CD4-positive, alpha-beta T cell treated with Interleukin-2 at 100 ng/mL for 4 hours (primary cell): Measurements from ENCODE around the gene MYBPC2.

Source experiments
- DNase-seq: peaks from one replicate; pipeline ENCODE4 v3.0.0-alpha.2; 2020; ENCODE audit warnings: low spot score

Gene MYBPC2

DNA sequence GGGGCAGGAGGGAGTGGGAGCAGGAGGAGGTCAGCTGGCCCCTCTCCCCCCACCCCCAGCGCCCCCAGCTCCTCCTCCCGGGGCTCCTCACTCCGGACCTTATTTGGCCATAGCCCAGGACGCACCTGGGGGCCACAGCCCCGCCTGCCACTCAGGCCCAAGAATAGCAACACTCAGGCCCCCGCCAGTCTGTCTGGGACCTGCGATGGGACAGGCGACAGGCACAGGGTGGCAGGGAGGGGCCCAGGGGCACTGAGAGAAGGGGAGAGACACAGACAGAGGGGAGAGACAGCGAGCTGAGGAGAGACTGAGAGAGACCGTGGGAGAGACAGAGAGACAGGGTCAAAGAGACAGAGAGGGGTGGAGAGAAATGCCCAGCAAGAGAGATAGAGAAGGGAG, 68.1 kb downstream of the MYBPC2 start:
- DNase-seq = no peak

DNA sequence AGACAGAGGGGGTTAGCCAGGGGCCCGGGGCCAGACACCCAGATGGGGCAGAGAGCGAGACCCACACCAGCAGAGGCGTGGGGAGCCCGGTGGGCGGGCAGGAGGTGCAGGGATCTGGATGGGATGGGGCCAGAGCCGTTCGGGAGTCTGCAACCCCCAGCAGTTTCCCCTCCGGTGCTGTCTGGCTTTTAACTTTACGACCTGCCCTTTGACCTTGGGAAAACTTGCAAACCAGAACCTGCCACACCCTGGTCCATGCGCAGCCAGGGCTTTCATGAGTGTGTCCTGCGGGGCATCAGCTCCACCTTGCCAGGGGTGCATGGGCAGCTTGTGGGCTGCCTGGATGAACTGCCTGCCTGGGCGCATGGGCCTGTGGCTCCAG, 68.5 kb downstream of the MYBPC2 start:
- no peak for DNase-seq

DNA sequence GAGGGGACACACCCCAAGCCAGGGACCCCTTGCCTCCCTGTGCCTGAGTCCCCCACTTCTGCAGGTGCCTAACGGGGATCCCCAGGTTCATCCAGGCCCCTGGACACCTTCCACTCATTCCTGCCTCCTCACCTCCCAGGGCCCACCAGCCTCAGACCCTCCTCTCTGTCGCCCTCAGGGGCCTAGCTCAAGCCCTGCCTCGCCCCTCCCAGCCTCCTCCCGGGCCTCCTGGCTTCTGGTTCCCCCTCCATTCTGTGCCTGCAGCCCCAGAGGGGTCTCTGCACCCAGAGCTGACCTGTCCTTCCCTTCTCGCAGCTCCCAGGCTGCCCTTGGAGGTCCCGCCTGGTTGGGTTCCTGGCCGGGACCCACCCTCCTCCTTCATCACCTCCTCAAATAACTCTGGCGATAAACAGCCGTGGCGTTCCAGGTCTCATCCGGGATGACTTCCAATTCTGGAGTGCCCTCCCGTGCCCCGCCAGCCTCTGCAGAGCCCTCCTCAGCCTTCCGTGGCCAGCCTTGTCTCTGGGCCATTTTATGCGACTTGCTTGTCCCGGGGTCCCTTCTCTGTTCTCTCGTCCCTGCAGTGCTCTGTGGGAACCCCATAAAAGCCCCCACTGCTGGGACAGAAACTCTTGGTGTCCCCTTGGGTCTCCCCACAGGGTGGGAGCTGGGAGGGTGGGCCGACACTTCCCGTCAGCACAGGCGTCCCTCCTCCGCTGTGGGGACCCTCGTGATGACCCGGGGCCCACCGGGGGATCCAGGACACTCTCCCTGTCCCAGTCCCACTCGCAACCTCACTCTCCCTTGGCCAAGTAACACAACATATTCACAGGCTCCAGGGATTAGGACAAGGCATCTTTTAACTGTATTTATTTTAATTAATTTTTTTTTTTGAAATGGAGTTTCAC, 69.1 kb downstream of the MYBPC2 start:
- no peak for DNase-seq

GRCh38 chr19:50505856-50506611, 73.3 kb downstream of the MYBPC2 start:
- no peak for DNase-seq

DNA sequence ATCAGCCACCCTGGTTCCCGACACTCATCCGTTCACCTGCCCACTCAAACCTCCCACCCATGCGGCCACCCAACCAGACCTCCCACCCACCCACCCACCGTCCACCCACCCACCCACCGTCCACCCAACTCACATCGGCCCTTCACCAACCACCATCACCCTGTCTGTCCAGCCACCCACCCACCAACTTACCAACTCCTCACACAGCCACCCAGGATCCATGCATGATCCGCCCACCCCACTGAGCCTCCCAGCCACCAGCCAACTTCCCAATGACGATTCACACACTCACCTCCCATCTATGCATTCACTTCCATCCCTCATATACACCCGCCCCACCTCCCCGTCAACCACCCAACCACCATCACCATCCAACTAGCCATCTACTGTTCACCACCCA, 74.0 kb downstream of the MYBPC2 start:
- no peak for DNase-seq

DNA sequence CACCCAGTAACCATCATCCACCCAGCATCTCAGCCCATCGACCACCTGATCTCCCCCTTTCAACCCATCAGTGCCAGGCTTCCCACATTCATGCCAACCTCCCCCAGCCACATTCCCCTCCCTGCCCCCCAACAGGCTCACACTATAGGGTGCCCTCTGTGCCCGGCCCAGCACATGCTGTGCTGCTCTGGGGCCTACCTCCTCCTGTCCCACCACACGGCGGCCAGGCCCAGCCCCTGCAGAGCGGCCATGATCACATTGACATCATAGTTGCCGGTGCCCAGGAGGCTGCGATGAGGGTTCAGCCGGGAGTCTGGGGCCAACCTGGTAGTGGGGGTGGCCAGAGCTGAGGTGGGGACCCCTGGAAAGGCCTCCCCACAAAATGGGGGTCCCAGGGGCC, 74.7 kb downstream of the MYBPC2 start:
- no peak for DNase-seq

- DNase-seq = no peak
These were observed 76.1 kb downstream of the MYBPC2 start for GRCh38 chr19:50508843-50509190.

GRCh38 chr19:50509366-50509765, 76.7 kb downstream of the MYBPC2 start:
- no peak for DNase-seq

GRCh38 chr19:50510121-50510670, 77.5 kb downstream of the MYBPC2 start:
- DNase-seq = no peak

- no peak for DNase-seq
These were observed 78.0 kb downstream of the MYBPC2 start for GRCh38 chr19:50510700-50511068.

GRCh38 chr19:50511069-50511822, 78.6 kb downstream of the MYBPC2 start, which contains the start of gene JOSD2:
TSS of gene JOSD2 (minus strand) at chr19:50511191. CDS start at chr19:50510431, 760 bp downstream.
- DNase-seq = peak; percentile 98

DNA sequence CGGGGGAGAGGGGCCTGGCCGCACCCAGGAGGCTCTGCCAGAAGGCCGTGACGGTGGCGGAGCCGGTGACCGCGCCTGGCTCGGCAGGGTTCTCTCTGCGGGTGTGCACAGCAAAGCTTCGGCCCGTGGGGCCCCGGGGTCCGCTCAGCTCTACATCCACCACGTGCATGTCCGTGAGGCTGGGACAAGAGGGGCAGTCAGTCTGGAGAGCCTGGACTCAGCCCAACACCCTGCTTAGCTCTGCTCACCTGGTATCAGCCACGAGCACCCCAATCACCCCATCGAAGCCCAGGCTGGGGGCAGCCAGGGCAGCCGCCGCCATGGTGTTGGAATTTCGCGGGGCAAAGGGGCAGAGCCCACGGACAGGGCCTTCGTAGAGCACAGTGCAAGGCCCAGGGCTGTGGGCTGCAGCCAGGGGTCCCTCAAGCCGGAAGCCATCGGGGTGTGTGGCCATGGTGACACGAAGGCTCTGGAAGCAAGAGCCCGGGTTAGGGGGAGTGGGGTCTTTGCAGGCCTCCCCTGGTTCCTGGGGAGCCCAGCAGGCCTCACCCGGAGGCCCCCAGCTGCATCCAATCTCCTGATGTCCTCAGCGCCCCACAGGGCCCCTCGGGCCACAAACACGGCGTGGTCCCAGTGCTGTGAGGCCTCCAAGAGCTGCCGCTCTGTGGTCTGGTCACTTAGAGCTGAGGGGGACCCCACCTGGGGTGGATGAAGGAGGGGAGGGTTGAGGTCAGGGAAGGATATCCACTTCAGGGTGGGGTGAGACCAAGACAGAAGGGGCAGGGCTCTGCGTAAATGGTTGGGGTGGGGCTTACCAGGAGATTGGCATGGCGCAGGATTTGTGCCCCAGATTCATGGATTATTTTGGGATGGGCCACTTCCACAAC, 79.7 kb downstream of the MYBPC2 start:
- no peak for DNase-seq

DNA sequence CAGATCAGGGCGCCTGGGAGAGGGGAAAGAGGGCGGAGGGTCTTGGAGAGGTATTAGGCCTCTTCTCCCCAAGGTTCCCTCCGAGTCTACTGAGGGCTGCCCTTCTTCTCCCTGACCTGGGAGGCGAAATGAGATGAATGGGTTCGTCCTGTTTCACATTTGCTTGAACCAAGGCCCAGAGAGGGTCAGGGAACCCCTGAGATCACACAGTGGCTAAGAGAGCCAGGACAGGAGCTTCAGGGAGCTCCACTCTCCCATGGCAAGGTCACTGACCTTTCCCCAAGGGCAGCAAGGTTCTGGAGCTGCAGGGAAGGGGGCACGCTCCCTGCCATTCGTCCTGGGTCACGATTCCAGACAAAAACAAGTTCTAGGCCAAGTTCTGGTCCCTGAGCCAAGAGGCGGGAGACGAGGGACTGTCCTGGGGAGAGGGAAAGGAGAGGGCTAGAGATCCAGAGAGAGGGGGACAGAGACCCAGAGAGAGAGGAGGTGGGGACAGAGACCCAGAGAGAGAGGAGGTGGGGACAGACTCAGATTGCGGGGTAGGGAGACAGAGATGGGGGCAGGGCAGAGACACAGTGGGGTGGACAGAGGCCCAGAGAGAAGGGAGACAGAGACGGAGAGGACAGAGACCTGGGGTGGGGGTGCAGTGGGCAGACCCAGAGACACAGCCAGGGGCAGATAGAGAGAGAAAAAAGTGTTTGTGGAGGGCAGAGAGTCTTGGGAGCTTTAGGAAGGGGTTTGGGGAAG, 80.5 kb downstream of the MYBPC2 start:
- no peak for DNase-seq

DNA sequence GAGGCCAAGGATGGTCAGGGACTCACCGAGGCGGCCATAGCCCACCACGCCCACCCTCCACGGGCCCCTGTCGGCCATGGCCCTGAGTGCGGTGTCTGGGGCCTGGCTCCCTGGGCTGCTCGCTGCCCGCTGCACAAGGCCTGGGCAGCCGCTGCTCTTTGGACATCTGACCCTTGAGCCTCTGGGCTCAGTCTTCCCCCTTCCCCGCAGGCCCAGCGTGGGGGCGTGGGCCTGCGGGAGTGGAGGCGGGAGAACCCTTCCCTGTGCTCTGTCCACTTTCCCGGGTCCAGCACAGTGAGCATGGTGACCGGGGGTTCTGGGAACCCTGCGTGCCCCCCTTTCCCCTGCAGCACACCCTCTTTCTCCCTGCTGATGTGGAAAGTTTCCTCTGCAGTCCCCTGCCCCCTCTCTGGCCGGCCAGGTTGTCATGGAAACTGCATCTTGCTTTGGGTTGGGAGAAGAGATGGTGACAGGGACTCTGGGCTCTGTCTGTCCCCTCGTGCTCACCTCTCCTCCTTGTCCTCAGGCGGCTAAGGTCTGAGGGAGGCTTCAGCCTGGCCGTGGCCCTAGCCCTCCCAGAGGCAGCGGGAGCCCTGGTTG, 81.2 kb downstream of the MYBPC2 start, which contains the start of gene ASPDH:
ASPDH (minus strand) TSS at position 168 of the 600 bp plus-strand sequence; CDS start at position 78, 90 bp downstream.
- no peak for DNase-seq

GRCh38 chr19:50514346-50515167, 81.9 kb downstream of the MYBPC2 start:
- no peak for DNase-seq

- no peak for DNase-seq
These were observed 82.5 kb downstream of the MYBPC2 start for GRCh38 chr19:50515168-50515561.
